HG03558 (cell line): ENCODE results near the gene KCNH3.

Experiments
- ATAC-seq: cut with Tn5 transposase; IDR thresholded peaks from one replicate; pipeline ENCODE4 v1.9.1; 2021; ENCODE audit warnings: moderate number of reproducible peaks; ENCODE audit not compliant: unreplicated experiment; ENCODE audit errors: extremely low read depth

Gene KCNH3

GRCh38 chr12:49543221-49543913 is 4.5 kb downstream of the KCNH3 start:
- no peak for ATAC-seq

- ATAC-seq = no peak
These were observed 5.3 kb downstream of the KCNH3 start for GRCh38 chr12:49543914-49544815.

DNA sequence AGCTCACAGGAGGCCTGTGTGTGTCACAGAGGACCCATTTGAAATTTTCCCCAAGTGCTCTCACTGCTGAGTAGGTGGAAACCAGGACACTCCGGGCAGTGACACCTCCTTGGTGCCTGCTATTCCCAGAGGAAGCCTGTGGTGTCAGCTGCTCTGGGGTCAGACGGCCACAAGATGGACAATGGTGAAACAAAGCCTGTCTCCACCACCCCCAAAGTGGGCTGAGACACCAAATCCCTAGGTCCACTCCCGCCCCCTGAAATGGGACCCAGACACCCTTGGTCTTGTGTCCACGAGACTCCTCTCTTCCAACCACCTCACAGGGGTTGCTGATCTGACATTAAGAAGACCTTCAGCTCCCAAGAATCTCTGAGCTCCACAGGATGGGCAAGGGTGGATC is 7.0 kb downstream of the KCNH3 start:
- no peak for ATAC-seq

DNA sequence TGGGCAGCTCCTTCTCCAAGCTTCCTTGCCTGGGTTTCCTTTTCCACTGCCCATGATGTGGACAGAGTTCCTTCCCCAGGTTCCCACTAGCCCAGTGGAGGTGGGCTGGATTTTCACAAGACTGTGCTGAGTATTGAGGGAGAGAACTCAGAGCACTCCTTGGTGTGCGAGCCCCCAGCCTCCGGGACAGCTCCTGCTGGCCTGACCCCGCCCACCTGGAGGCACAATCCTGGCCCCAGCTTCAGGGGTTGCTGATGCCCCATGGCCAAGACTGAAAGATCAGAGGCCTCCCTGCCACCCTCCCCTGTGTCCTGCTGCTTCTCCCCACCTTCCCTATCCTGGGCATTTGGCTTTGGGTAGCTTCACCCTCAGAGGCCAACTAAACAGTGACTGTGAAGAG is 7.7 kb downstream of the KCNH3 start:
- no peak for ATAC-seq

- no peak for ATAC-seq
These were observed 8.4 kb downstream of the KCNH3 start for GRCh38 chr12:49547090-49547690.

DNA sequence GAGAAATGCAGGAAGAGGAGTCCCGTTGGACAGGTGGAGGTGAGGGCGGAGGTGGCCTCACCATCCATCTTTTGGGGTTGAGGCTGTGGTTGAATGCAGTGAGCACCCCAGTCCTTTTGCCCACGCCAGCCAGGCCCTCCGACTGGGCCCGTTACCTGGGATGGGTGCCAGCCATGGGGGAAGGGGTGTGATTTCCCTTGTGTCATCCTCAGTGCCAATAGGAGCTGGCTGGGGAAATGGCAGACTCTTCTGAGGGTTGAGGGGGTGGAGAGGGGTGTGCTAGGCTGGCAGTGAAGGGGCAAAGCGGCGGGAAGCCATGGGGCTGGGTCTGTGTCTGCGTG is 9.6 kb downstream of the KCNH3 start:
- no peak for ATAC-seq

DNA sequence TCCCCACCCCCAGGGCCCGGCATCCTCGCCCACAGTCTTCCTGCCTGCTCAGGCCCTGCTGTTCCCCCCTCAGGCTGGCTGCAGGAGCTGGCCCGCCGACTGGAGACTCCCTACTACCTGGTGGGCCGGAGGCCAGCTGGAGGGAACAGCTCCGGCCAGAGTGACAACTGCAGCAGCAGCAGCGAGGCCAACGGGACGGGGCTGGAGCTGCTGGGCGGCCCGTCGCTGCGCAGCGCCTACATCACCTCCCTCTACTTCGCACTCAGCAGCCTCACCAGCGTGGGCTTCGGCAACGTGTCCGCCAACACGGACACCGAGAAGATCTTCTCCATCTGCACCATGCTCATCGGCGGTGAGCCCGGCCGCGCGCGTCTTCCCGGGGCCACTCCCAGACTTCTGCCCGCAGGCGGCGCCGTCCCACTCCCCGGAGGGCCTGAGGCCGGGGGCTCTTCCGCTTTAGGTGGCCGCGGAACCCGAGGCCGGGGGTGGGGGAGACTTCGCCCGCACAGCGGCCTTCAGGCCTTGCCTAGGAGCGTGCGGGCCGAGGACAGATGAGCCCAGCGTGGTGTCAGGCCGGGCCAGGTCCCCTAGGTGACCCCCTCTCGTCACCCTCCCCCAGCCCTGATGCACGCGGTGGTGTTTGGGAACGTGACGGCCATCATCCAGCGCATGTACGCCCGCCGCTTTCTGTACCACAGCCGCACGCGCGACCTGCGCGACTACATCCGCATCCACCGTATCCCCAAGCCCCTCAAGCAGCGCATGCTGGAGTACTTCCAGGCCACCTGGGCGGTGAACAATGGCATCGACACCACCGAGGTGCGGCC is 10.2 kb downstream of the KCNH3 start:
- no peak for ATAC-seq

- ATAC-seq = no peak
These were observed 11.2 kb downstream of the KCNH3 start for GRCh38 chr12:49549735-49550692.

- no peak for ATAC-seq
These were observed 11.9 kb downstream of the KCNH3 start for GRCh38 chr12:49550693-49551252.

GRCh38 chr12:49552014-49552413 is 13.2 kb downstream of the KCNH3 start:
- no peak for ATAC-seq

GRCh38 chr12:49552425-49552824 is 13.6 kb downstream of the KCNH3 start:
- ATAC-seq = no peak

GRCh38 chr12:49552899-49553298 is 14.1 kb downstream of the KCNH3 start:
- no peak for ATAC-seq

GRCh38 chr12:49553512-49554088 is 14.8 kb downstream of the KCNH3 start:
- no peak for ATAC-seq

GRCh38 chr12:49554266-49554665 is 15.4 kb downstream of the KCNH3 start:
- ATAC-seq = no peak

DNA sequence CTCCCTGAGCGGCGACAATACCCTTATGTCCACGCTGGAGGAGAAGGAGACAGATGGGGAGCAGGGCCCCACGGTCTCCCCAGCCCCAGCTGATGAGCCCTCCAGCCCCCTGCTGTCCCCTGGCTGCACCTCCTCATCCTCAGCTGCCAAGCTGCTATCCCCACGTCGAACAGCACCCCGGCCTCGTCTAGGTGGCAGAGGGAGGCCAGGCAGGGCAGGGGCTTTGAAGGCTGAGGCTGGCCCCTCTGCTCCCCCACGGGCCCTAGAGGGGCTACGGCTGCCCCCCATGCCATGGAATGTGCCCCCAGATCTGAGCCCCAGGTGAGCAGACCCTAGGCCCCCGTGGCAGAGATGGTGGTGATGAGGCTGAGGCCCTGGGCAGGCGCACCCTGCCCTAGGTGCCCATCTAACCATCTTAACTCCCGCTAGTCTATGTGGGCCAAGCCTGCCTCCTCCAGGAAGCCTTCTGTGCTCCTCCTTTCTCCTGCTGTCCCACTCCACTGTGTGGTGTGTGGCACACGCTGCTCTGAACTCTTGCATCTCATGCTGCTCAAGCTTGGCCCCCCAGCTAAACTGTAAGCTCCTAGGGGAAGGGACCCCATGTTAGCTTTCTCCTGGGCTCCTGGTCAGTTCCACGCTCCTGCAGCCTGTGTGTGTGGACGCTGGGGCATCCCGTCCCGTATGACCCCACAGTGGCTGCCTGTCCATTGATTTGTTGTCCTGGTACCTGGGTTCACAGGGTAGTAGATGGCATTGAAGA is 17.0 kb downstream of the KCNH3 start:
- ATAC-seq = no peak

GRCh38 chr12:49556391-49557186 is 17.8 kb downstream of the KCNH3 start:
- ATAC-seq = no peak

DNA sequence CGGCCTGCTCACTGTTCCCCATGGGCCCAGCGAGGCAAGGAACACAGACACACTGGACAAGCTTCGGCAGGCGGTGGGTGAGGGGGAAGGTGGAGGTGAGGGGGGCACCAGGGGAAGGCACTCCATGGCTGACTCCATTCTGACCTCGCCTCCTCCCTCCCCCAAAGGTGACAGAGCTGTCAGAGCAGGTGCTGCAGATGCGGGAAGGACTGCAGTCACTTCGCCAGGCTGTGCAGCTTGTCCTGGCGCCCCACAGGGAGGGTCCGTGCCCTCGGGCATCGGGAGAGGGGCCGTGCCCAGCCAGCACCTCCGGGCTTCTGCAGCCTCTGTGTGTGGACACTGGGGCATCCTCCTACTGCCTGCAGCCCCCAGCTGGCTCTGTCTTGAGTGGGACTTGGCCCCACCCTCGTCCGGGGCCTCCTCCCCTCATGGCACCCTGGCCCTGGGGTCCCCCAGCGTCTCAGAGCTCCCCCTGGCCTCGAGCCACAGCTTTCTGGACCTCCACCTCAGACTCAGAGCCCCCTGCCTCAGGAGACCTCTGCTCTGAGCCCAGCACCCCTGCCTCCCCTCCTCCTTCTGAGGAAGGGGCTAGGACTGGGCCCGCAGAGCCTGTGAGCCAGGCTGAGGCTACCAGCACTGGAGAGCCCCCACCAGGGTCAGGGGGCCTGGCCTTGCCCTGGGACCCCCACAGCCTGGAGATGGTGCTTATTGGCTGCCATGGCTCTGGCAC is 18.5 kb downstream of the KCNH3 start:
- ATAC-seq = no peak
